GM12878 (cell line): Measurements from ENCODE around the gene MAL. TPM values are rescaled to one million over a fixed set of nuclear protein-coding genes. Genes with fewer than 3 reads are reported as not detected.

ENCODE experiments used
- ATAC-seq: fragments of 200-7000 bp; cut with Tn5 transposase; 3 replicates; pipeline ENCODE4 v1.9.1; 2020; ENCODE audit warnings: mild to moderate bottlenecking, moderate library complexity
- BruUV-seq: library from RNA; stranded (reverse); fragments of 400-500 nt; replicated peaks from 2 replicates; lab custom pipeline; 2021; lab: Mats Ljungman, UMichigan
- CTCF ChIA-PET: fragments of 300-600 bp; sonication (Branson Sonifier 250); formaldehyde crosslinking; extraction: SDS; loops from one replicate; lab custom pipeline; 2021; ENCODE audit warnings: inconsistent platforms; lab: Yijun Ruan, JAX
- POLR2A ChIA-PET: fragments of 350-600 bp; formaldehyde crosslinking; extraction: SDS; loops from one replicate; lab custom pipeline; 2021; ENCODE audit warnings: inconsistent platforms; lab: Charles Lee
- RAD21 ChIA-PET: fragments of 300-600 bp; sonication (Branson Sonifier 250); formaldehyde crosslinking; loops from one replicate; lab custom pipeline; 2023; ENCODE audit warnings: antibody characterized with exemption; ENCODE audit not compliant: unreplicated experiment; lab: Charles Lee
- SMC1A ChIA-PET: fragments of 300-600 bp; sonication (Branson Sonifier 250); formaldehyde crosslinking; loops from one replicate; lab custom pipeline; 2023; ENCODE audit not compliant: unreplicated experiment, uncharacterized antibody; lab: Charles Lee
- DNase-seq: peaks from one replicate; pipeline ENCODE4 v3.0.0-alpha.2; 2011; ENCODE audit warnings: low read depth, low spot score
- FAIRE-seq: peaks from 3 replicates; lab custom pipeline; 2011; peaks lifted over from hg19 to GRCh38; lab: Jason Lieb, UNC
- H2AFZ ChIP-seq: 2 replicates; pipeline ENCODE4 v1.6.0; 2011; ENCODE audit warnings: low read depth, low read length, control low read depth; ENCODE audit not compliant: control insufficient read depth
- H3K27ac ChIP-seq: 2 replicates; pipeline ENCODE4 v1.5.1; 2011; ENCODE audit warnings: control low read depth; ENCODE audit not compliant: control insufficient read depth, insufficient read depth
- H3K27me3 ChIP-seq, 2 experiments: replicated peaks in 1 of 2; 2 replicates each; pipeline versions ENCODE4 v1.6.0 to v1.6.1; 2011; ENCODE audit warnings: low read length in 1 of 2; ENCODE audit not compliant: control insufficient read depth in 2 of 2, insufficient read depth in 2 of 2
- H3K36me3 ChIP-seq, 2 experiments: 2 replicates each; pipeline ENCODE4 v1.5.1; 2011; ENCODE audit warnings: low read length in 1 of 2; ENCODE audit not compliant: control insufficient read depth in 2 of 2, insufficient read depth in 2 of 2
- H3K4me1 ChIP-seq: 2 replicates; pipeline ENCODE4 v1.6.1; 2011; ENCODE audit warnings: mild to moderate bottlenecking, low read length, moderate library complexity, mixed read lengths; ENCODE audit not compliant: control insufficient read depth, insufficient read depth
- H3K4me2 ChIP-seq: 2 replicates; pipeline ENCODE4 v1.6.0; 2011; ENCODE audit warnings: control low read depth; ENCODE audit not compliant: control insufficient read depth, insufficient read depth
- H3K4me3 ChIP-seq: fragments of 200-600 bp; sonication (generic); 2 replicates; pipeline ENCODE4 v1.5.1; 2016
- H3K79me2 ChIP-seq: 2 replicates; pipeline ENCODE4 v1.6.0; 2011; ENCODE audit warnings: low read length; ENCODE audit not compliant: control insufficient read depth, insufficient read depth
- H3K9ac ChIP-seq: 2 replicates; pipeline ENCODE4 v1.8.0; 2011; ENCODE audit warnings: low read length, control low read depth, mixed read lengths; ENCODE audit not compliant: control insufficient read depth, insufficient read depth
- H3K9me3 ChIP-seq: replicated peaks from 3 replicates; pipeline ENCODE4 v1.5.1; 2011; ENCODE audit warnings: mild to moderate bottlenecking, low read length; ENCODE audit not compliant: control insufficient read depth, insufficient read depth
- H4K20me1 ChIP-seq: 2 replicates; pipeline ENCODE4 v1.6.0; 2011; ENCODE audit not compliant: control insufficient read depth, insufficient read depth
- ATF3 ChIP-seq: IDR thresholded peaks from 2 replicates; pipeline ENCODE4 v1.6.1; 2011; ENCODE audit warnings: low read depth, mild to moderate bottlenecking, low read length, moderate library complexity, borderline replicate concordance; ENCODE audit errors: extremely low read depth
- CBFB ChIP-seq: IDR thresholded peaks from 2 replicates; pipeline ENCODE4 v1.6.1; 2016; ENCODE audit warnings: antibody characterized with exemption, low read depth
- MEF2A ChIP-seq: IDR thresholded peaks from 2 replicates; pipeline ENCODE4 v1.6.1; 2011; ENCODE audit warnings: low read depth, mild to moderate bottlenecking, low read length, moderate library complexity; ENCODE audit not compliant: insufficient read depth
- NFXL1 ChIP-seq: fragments of 450-650 bp; IDR thresholded peaks from 2 replicates; pipeline ENCODE4 v1.6.1; 2017; ENCODE audit warnings: antibody characterized with exemption, mild to moderate bottlenecking, borderline replicate concordance
- RB1 ChIP-seq: fragments of 450-650 bp; formaldehyde crosslinking; IDR thresholded peaks from 2 replicates; pipeline ENCODE4 v1.6.1; 2017; ENCODE audit warnings: mild to moderate bottlenecking, borderline replicate concordance
- SIX5 ChIP-seq: IDR thresholded peaks from 2 replicates; pipeline ENCODE4 v1.6.1; 2011; ENCODE audit warnings: mild to moderate bottlenecking, low read depth, low read length, moderate library complexity; ENCODE audit not compliant: severe bottlenecking
- ZNF592 ChIP-seq: fragments of 450-650 bp; IDR thresholded peaks from 2 replicates; pipeline ENCODE4 v1.6.1; 2017; ENCODE audit warnings: mild to moderate bottlenecking, moderate library complexity
- WGBS: methylation state at CpG from one replicate; pipeline ENCODE4 v1.1.6; 2016; ENCODE audit warnings: low lambda C conversion rate; ENCODE audit not compliant: insufficient replicate concordance, insufficient coverage; ENCODE audit errors: missing lambda C conversion rate; 5-methylcytosine and 5-hydroxymethylcytosine counted together
- in situ Hi-C: fragments of 300-500 bp; cut with MboI; formaldehyde crosslinking; loops from 9 replicates; pipeline ENCODE4 v1.14.3; 2018; ENCODE audit warnings: mixed read lengths
- intact Hi-C: fragments of 100-400 bp; cut with micrococcal nuclease; formaldehyde crosslinking; loops from one replicate; pipeline ENCODE4 v1.14.2; 2022; ENCODE audit not compliant: unreplicated experiment
- polyA plus RNA-seq, 11 experiments: library from polyadenylated mRNA; depleted of rRNA in 4 of 11; unstranded in 6 of 11; stranded (reverse) in 5 of 11; fragments of >200 nt; fragmentation: Nextera tagmentation in 4 of 11; fragmentation: Illumina TruSeq in 1 of 11; extraction: Ambion mirVana in 4 of 11; extraction: Trizol in 1 of 11; gene quantifications; 1 replicate in 1 of 11; 2 replicates in 10 of 11; pipeline versions ENCODE4 v1.2.1 to v1.2.3, GENCODE V29; 2011 to 2016; ENCODE audit warnings: inconsistent platforms in 2 of 11, missing spikeins in 2 of 11, low read depth in 1 of 11
- total RNA-seq, 4 experiments: library from RNA; depleted of rRNA in 3 of 4; stranded (reverse); fragments of >200 nt in 3 of 4; fragmentation: Illumina TruSeq in 1 of 4; extraction: Trizol in 1 of 4; gene quantifications; 2 replicates each; pipeline versions ENCODE4 v1.2.1 to v1.2.3, GENCODE V29; 2013 to 2021

Gene MAL
- total and polyA plus RNA-seq, 10 of the 15 experiments (the other 5 are each of a cell fraction or from before 2014, with no cell fraction given) = 1.3 to 4.5 (median 1.7) TPM

GRCh38 chr2:95069465-95069864 lies 44.0 kb downstream of the MAL start:
- intact Hi-C loops = no loop called here
- no peak for ATAC-seq
- no peak for FAIRE-seq
- 72% methylated on average over 9 of the region's 9 CpGs for WGBS
- no peaks in the 10 kb centered on the region for H3K79me2 ChIP-seq
- H3K27ac ChIP-seq = no peak overlapping the region
- CTCF ChIA-PET = interaction anchor here (0.8 to 9.1 kb wide), 3 partner anchors 7 to 46 kb away, joined by 4 to 154 read pairs (median 88); no protein-coding TSS in a partner anchor
- SMC1A ChIA-PET = interaction anchor here (1.4 to 2.0 kb wide), 2 partner anchors 10 to 26 kb away, joined by 5 to 7 read pairs; no protein-coding TSS in a partner anchor
- no peak for DNase-seq
- no peak overlapping the region for H2AFZ ChIP-seq
- POLR2A ChIA-PET = no interaction called here
- in situ Hi-C loops = no loop called here
- H3K9me3 ChIP-seq = no peaks in the 10 kb centered on the region
- H3K4me2 ChIP-seq = no peak overlapping the region
- H3K9ac ChIP-seq = no peak overlapping the region
- no peaks in the 10 kb centered on the region for H4K20me1 ChIP-seq
- TF ChIP-seq CBFB (no peak), MEF2A (no peak), NFXL1 (no peak), SIX5 (no peak), RB1 (no peak), ZNF592 (no peak), ATF3 (no peak)
- H3K27me3 ChIP-seq = no peaks in the 10 kb centered on the region; a peak in 2 of 4 replicates
- RAD21 ChIA-PET = no interaction called here
- BruUV-seq = no TSS peak
- peaks cover 5% of the 10 kb centered on the region for H3K4me1 ChIP-seq
- no peak overlapping the region for H3K4me3 ChIP-seq
- H3K36me3 ChIP-seq = no peaks in the 10 kb centered on the region
